CD14-positive monocyte (primary cell): ENCODE measurements around the gene CMTM6. TPM values are rescaled to one million over a fixed set of nuclear protein-coding genes. Genes with fewer than 3 reads are reported as not detected.
"Not testable (repeated sequence)": the region's sequence is repeated elsewhere in the genome, so short reads cannot be mapped to it uniquely, and the experiment has no call there.

Experiments used
- DNase-seq, 3 donors: peaks; one replicate each; pipeline ENCODE4 v3.0.0-alpha.2; 2011 to 2022
- H2AFZ ChIP-seq: 2 replicates; pipeline ENCODE4 v1.6.0; 2012; ENCODE audit warnings: mild to moderate bottlenecking, low read depth, low read length, inconsistent platforms; ENCODE audit not compliant: insufficient read depth, poor library complexity, severe bottlenecking
- H3K27ac ChIP-seq, 2 donors: 1 replicate in 1 of 2; 2 replicates in 1 of 2; pipeline ENCODE4 v1.5.1; 2012 to 2013; ENCODE audit warnings: low read length in 2 of 2, control low read depth in 1 of 2, inconsistent platforms in 1 of 2, low read depth in 1 of 2, mild to moderate bottlenecking in 1 of 2
- H3K27me3 ChIP-seq, 2 donors: one replicate each; pipeline versions ENCODE4 v1.6.0 to v1.6.1; 2011 to 2013; ENCODE audit warnings: low read length in 2 of 2; ENCODE audit not compliant: control insufficient read depth in 2 of 2, insufficient read depth in 2 of 2
- H3K36me3 ChIP-seq, 2 donors: replicated peaks in 1 of 2; 1 replicate in 1 of 2; 2 replicates in 1 of 2; pipeline versions ENCODE4 v1.5.1 to v1.6.1; 2012 to 2013; ENCODE audit warnings: low read length in 2 of 2, control low read depth in 1 of 2, inconsistent platforms in 1 of 2, mild to moderate bottlenecking in 1 of 2; ENCODE audit not compliant: insufficient read depth in 2 of 2, control insufficient read depth in 1 of 2
- H3K4me1 ChIP-seq, 2 donors: 1 replicate in 1 of 2; 2 replicates in 1 of 2; pipeline versions ENCODE4 v1.5.1 to v1.6.1; 2012 to 2013; ENCODE audit warnings: low read length in 2 of 2, control low read depth in 1 of 2, inconsistent platforms in 1 of 2, mild to moderate bottlenecking in 1 of 2, moderate library complexity in 1 of 2; ENCODE audit not compliant: insufficient read depth in 2 of 2, control insufficient read depth in 1 of 2
- H3K4me2 ChIP-seq: replicated peaks from 2 replicates; pipeline ENCODE3; 2012; ENCODE audit warnings: low read length, moderate library complexity, mild to moderate bottlenecking; ENCODE audit not compliant: poor library complexity, severe bottlenecking; ENCODE audit errors: extremely low read depth
- H3K4me3 ChIP-seq, 3 experiments: fragments of 200-600 bp in 1 of 3; sonication (generic) in 1 of 3; replicated peaks in 1 of 3; 1 replicate in 2 of 3; 2 replicates in 1 of 3; pipeline ENCODE4 v1.5.1; 2011 to 2013; ENCODE audit warnings: low read length in 3 of 3, mild to moderate bottlenecking in 3 of 3, control low read depth in 2 of 3, low read depth in 2 of 3, inconsistent platforms in 1 of 3, moderate library complexity in 1 of 3
- H3K79me2 ChIP-seq: 2 replicates; pipeline ENCODE4 v1.6.0; 2012; ENCODE audit warnings: mild to moderate bottlenecking, control low read depth, inconsistent platforms, low read length, moderate library complexity; ENCODE audit not compliant: insufficient read depth
- H3K9ac ChIP-seq: 2 replicates; pipeline ENCODE4 v1.6.0; 2017; ENCODE audit warnings: low read length, mild to moderate bottlenecking; ENCODE audit not compliant: insufficient read depth, poor library complexity, severe bottlenecking
- H3K9me3 ChIP-seq, 2 donors: replicated peaks in 1 of 2; 1 replicate in 1 of 2; 2 replicates in 1 of 2; pipeline versions ENCODE4 v1.5.1 to v1.6.1; 2012 to 2013; ENCODE audit warnings: low read length in 2 of 2, control low read depth in 1 of 2; ENCODE audit not compliant: control insufficient read depth in 1 of 2, insufficient read depth in 1 of 2
- H4K20me1 ChIP-seq: 2 replicates; pipeline ENCODE4 v1.6.0; 2012; ENCODE audit warnings: mild to moderate bottlenecking, low read length, control low read depth, moderate library complexity; ENCODE audit not compliant: insufficient read depth
- H3K27ac Mint-ChIP-seq, 7 donors: one replicate each; pipeline ENCODE4 v1.8.0; 2020; ENCODE audit warnings: mild to moderate bottlenecking in 7 of 7, mixed read lengths in 7 of 7, moderate library complexity in 6 of 7, inconsistent platforms in 2 of 7
- H3K27me3 Mint-ChIP-seq, 3 donors: one replicate each; pipeline ENCODE4 v1.8.0; 2021 to 2022; ENCODE audit warnings: low read depth in 3 of 3, mild to moderate bottlenecking in 3 of 3, mixed read lengths in 3 of 3, moderate library complexity in 3 of 3, inconsistent platforms in 1 of 3
- H3K36me3 Mint-ChIP-seq, 2 donors: one replicate each; pipeline ENCODE4 v1.8.0; 2020; ENCODE audit warnings: mixed read lengths in 2 of 2, inconsistent platforms in 1 of 2, mild to moderate bottlenecking in 1 of 2
- H3K4me1 Mint-ChIP-seq: one replicate; pipeline ENCODE4 v1.8.0; 2020; ENCODE audit warnings: mild to moderate bottlenecking, mixed read lengths
- H3K4me3 Mint-ChIP-seq, 2 donors: one replicate each; pipeline ENCODE4 v1.8.0; 2020; ENCODE audit warnings: mild to moderate bottlenecking in 2 of 2, mixed read lengths in 2 of 2, moderate library complexity in 1 of 2
- H3K9me3 Mint-ChIP-seq, 7 donors: one replicate each; pipeline ENCODE4 v1.8.0; 2020 to 2022; ENCODE audit warnings: mixed read lengths in 7 of 7, mild to moderate bottlenecking in 6 of 7, moderate library complexity in 6 of 7, inconsistent platforms in 2 of 7
- WGBS: methylation state at CpG from one replicate; pipeline ENCODE4 v1.1.5; 2013; ENCODE audit warnings: missing lambda C conversion rate; ENCODE audit not compliant: insufficient coverage; 5-methylcytosine and 5-hydroxymethylcytosine counted together
- intact Hi-C, 2 donors: fragments of 100-400 bp; cut with micrococcal nuclease; formaldehyde crosslinking; loops; one replicate each; pipeline versions ENCODE4 v1.15.0 to v1.15.1; 2023
- polyA plus RNA-seq, 3 donors: library from polyadenylated mRNA; depleted of rRNA in 1 of 3; unstranded in 2 of 3; stranded (reverse) in 1 of 3; fragments of 300-500 nt in 2 of 3; fragments of >200 nt in 1 of 3; fragmentation: Illumina TruSeq in 2 of 3; gene quantifications; 1 replicate in 2 of 3; 2 replicates in 1 of 3; pipeline ENCODE4 v1.2.3, GENCODE V29; 2012 to 2021

The CMTM6 gene
- polyA plus RNA-seq, 3 donors = 40.0 to 210 (median 190) TPM

DNA sequence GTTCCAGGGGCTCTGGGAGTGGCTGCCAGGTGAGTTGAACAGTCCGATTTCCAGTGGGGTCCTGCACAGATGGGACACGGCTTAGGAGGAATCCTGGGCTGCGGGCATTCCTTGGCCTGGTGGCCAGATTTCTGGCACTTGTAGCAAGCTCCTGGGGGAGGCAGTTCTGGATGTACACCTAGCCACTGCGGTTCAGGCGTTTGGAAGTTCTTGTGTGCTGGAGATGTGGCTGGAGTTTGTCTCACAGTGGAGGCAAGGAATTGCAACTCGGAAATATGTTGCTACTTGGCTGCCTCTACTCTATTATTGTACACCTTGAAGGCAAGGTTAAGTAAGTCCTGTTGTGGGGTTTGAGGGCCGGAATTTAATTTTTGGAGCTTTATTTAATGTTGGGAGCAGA, 37.9 kb downstream of the CMTM6 start:
- not testable (repeated sequence) for H3K79me2 ChIP-seq
- intact Hi-C loops = loop anchor here in 1 of 2 donors (5.0 kb wide), 2 partner anchors 87 to 167 kb away; no protein-coding TSS in a partner anchor

DNA sequence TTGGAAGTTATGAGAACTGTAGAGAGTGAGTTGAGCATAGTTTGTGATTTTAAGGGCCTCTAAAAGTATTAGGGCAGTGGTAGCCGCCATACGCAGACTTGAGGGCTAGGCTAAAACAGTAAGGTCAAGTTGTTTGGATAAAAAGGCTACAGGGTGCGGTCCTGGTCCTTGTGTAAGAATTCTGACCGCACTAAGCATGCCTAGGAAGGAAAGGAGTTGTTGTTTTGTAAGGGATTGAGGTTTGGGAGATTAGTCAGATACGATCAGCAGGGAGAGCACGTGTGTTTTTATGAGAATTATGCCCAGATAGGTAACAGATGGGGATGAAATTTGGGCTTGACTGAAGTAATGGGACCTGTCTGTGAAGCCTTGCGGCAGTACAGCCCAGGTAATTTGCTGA, 39.2 kb downstream of the CMTM6 start:
- Histone ChIP-seq H3K4me1 (peaks cover 20 to 21% of the 10 kb centered on the region in 2 donors), H4K20me1 (peaks cover 24% of the 10 kb centered on the region)
- WGBS = 81% methylated on average over 7 of the region's 7 CpGs
- H2AFZ ChIP-seq, H3K27me3 Mint-ChIP-seq, H3K27me3 ChIP-seq, H3K4me3 ChIP-seq, H3K27ac Mint-ChIP-seq, H3K9me3 Mint-ChIP-seq, H3K79me2 ChIP-seq, H3K9ac ChIP-seq, DNase-seq, intact Hi-C loops, H3K27ac ChIP-seq, H3K36me3 ChIP-seq, H3K4me3 Mint-ChIP-seq, H3K9me3 ChIP-seq, H3K4me2 ChIP-seq: not testable (repeated sequence)
- peaks cover 29% of the 10 kb centered on the region for H3K4me1 Mint-ChIP-seq
- peaks cover 11 to 15% of the 10 kb centered on the region in 2 donors for H3K36me3 Mint-ChIP-seq

More for the DNA sequence above, 37.9 kb downstream of the CMTM6 start:
- Histone ChIP-seq H4K20me1 (peaks cover 31% of the 10 kb centered on the region), H3K4me1 (peaks cover 12 to 13% of the 10 kb centered on the region in 2 donors), H3K36me3 (peaks cover 9 to 18% of the 10 kb centered on the region in 2 donors)
- peaks cover 24 to 28% of the 10 kb centered on the region in 2 donors for H3K36me3 Mint-ChIP-seq
- not testable (repeated sequence) for H3K4me3 ChIP-seq, H3K27me3 ChIP-seq, H3K4me3 Mint-ChIP-seq, H3K9me3 ChIP-seq, H3K9ac ChIP-seq, H3K27ac ChIP-seq, H3K9me3 Mint-ChIP-seq, DNase-seq, H3K4me2 ChIP-seq, H3K27me3 Mint-ChIP-seq, H2AFZ ChIP-seq, H3K27ac Mint-ChIP-seq
- H3K4me1 Mint-ChIP-seq = peaks cover 36% of the 10 kb centered on the region
- WGBS = 100% methylated on average over 2 of the region's 7 CpGs

DNA sequence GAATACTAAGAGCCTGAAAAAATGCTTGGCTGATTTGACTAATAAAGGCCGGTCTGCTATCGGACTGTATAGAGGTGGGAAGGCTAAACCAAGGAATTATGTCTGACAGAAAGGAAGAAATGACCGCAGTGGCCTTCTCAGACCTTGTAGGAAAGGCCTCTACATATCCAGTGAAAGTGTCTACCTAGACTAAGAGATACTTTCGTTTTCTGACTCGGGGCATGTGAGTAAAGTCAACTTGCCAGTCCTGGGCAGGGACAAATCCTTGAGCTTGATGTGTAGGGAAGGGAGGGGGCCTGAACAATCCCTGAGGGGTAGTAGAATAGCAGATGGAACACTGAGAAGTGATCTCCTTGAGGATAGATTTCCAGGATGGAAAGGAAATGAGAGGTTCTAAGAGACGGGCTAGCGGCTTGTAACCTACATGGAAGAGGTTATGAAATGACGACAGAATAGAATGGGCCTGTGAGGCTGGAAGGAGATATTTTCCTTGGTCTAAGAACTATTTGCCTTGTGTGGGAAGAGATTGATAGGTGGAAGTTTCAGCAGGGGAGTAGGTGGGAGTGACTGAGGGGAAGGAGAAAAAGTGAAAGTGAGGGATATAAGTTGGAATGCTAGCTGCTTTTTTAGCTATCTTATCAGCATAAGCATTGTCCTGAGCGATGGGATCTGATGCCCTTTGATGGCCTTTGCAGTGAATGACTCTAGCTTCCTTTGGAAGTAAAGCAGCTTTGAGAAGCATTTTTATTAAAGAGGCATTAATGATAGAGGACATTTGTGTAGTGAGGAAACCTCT, 40.3 kb downstream of the CMTM6 start:
- H3K4me1 Mint-ChIP-seq = peaks cover 33% of the 10 kb centered on the region
- H3K27ac Mint-ChIP-seq, H3K4me3 ChIP-seq, H3K9me3 Mint-ChIP-seq, H3K27ac ChIP-seq, H3K27me3 Mint-ChIP-seq, H3K36me3 ChIP-seq, H3K27me3 ChIP-seq, H3K4me3 Mint-ChIP-seq, intact Hi-C loops, H3K4me2 ChIP-seq, DNase-seq, H3K9me3 ChIP-seq, H3K9ac ChIP-seq, H2AFZ ChIP-seq, H3K79me2 ChIP-seq: not testable (repeated sequence)
- peaks cover 25 to 26% of the 10 kb centered on the region in 2 donors for H3K4me1 ChIP-seq
- H4K20me1 ChIP-seq = peaks cover 19% of the 10 kb centered on the region
- H3K36me3 Mint-ChIP-seq = peaks cover 14 to 16% of the 10 kb centered on the region in 2 donors
- WGBS = 95% methylated on average over 3 of the region's 9 CpGs

- H3K9me3 Mint-ChIP-seq, H2AFZ ChIP-seq, H3K4me3 Mint-ChIP-seq, H3K27ac ChIP-seq, H3K9me3 ChIP-seq, H3K4me3 ChIP-seq, H3K4me2 ChIP-seq, H3K27me3 ChIP-seq, intact Hi-C loops, DNase-seq, H3K27me3 Mint-ChIP-seq, H3K79me2 ChIP-seq, H3K9ac ChIP-seq: not testable (repeated sequence)
- Mint-ChIP-seq H3K36me3 (peaks cover 16 to 26% of the 10 kb centered on the region in 2 donors), H3K4me1 (peaks cover 23% of the 10 kb centered on the region), H3K27ac (peak overlapping the region in 1 of 7 donors; percentile 61)
- 88% methylated on average over 10 of the region's 10 CpGs for WGBS
- Histone ChIP-seq H3K36me3 (peaks cover 0 to 18% of the 10 kb centered on the region in 2 donors), H4K20me1 (peaks cover 30% of the 10 kb centered on the region), H3K4me1 (peaks cover 23 to 26% of the 10 kb centered on the region in 2 donors)
These were observed 41.7 kb downstream of the CMTM6 start for GRCh38 chr3:32460817-32461496.
